Pancreas (tissue), 10 donors: Measurements from ENCODE around the gene IL36B. TPM values are rescaled to one million over a fixed set of nuclear protein-coding genes. Genes with fewer than 3 reads are reported as not detected.

Source experiments
- ATAC-seq, 4 donors: fragments of 200-7000 bp; cut with Tn5 transposase; one replicate each; pipeline versions ENCODE4 v1.8.0 to v1.9.1; 2020; ENCODE audit warnings: mild to moderate bottlenecking in 4 of 4, moderate library complexity in 4 of 4
- DNase-seq, 6 donors: peaks; one replicate each; pipeline ENCODE4 v3.0.0-alpha.2; 2020
- FAIRE-seq: peaks from 2 replicates; lab custom pipeline; 2012; peaks lifted over from hg19 to GRCh38; lab: Jason Lieb, UNC
- H3K27ac ChIP-seq, 4 donors: fragments of 200-600 bp; sonication (generic); 1 replicate in 3 of 4; 2 replicates in 1 of 4; pipeline versions ENCODE4 v1.5.0 to v1.8.0; 2020
- H3K27me3 ChIP-seq, 4 donors: fragments of 200-600 bp; one replicate each; pipeline ENCODE4 v1.8.0; 2021
- H3K36me3 ChIP-seq, 3 donors: fragments of 200-600 bp; sonication (generic) in 1 of 3; one replicate each; pipeline versions ENCODE4 v1.5.0 to v1.8.0; 2020 to 2021
- H3K4me1 ChIP-seq, 3 donors: fragments of 200-600 bp; one replicate each; pipeline ENCODE4 v1.8.0; 2021
- H3K4me3 ChIP-seq, 4 donors: fragments of 200-600 bp; sonication (generic) in 2 of 4; one replicate each; pipeline versions ENCODE4 v1.5.0 to v1.8.0; 2020 to 2021
- H3K9me3 ChIP-seq, 4 donors: fragments of 200-600 bp; one replicate each; pipeline ENCODE4 v1.8.0; 2021
- WGBS, 2 donors: extraction: QIAGEN DNeasy Blood & Tissue Kit; methylation state at CpG; one replicate each; pipeline ENCODE4 v1.1.7; 2013; 5-methylcytosine and 5-hydroxymethylcytosine counted together
- intact Hi-C, 3 donors: fragments of 100-400 bp; cut with DNase I; formaldehyde crosslinking; loops; one replicate each; pipeline versions ENCODE4 v1.11.1 to v1.14.2; 2022
- polyA plus RNA-seq, 2 donors: library from polyadenylated mRNA; stranded (reverse); fragments of 200-250 nt; gene quantifications; one replicate each; pipeline ENCODE4 v1.2.3, GENCODE V29; 2013
- total RNA-seq, 6 donors: library from RNA; stranded (reverse); fragmentation: NEBNext Ultra II Directional in 4 of 6; extraction: Animal tissue kit (Norgen Biotek cat#: 25700) in 4 of 6; gene quantifications; one replicate each; pipeline versions ENCODE4 v1.2.1 to v1.2.4, GENCODE V29; 2021 to 2023
- TF ChIP-seq, protein P1 (sequence below), 4 donors: fragments of 200-600 bp; sonication (generic) in 3 of 4; IDR thresholded peaks; one replicate each; pipeline versions ENCODE4 v1.5.0 to v1.8.0; 2021; ENCODE audit warnings: antibody characterized with exemption in 4 of 4
- donor health status: healthy with polysubstance abuse.
- donor health status: DM: no; HTN: no; CAD: no; lungs with moderate emphysema.
- donor health status: DM: no; HTN: no; CAD: no.
- donor health status: control.
- donor health status: control.
- donor health status: Bipolar disorder and iron deficiency.
- donor health status: DM: yes; HTN: yes; CAD: no.
- donor health status: DM: no; HTN: no; CAD: no.
- donor health status: DM: no; HTN: no; CAD: no.
- donor health status: DM: yes; HTN: yes; CAD: no.

The IL36B gene
- total and polyA plus RNA-seq, 8 donors, result not detected

- WGBS, 2 donors, result 81 to 89% methylated on average over 5 of the region's 5 CpGs
Observed at GRCh38 chr2:113046465-113046864, 6.2 kb downstream of the IL36B start.

DNA sequence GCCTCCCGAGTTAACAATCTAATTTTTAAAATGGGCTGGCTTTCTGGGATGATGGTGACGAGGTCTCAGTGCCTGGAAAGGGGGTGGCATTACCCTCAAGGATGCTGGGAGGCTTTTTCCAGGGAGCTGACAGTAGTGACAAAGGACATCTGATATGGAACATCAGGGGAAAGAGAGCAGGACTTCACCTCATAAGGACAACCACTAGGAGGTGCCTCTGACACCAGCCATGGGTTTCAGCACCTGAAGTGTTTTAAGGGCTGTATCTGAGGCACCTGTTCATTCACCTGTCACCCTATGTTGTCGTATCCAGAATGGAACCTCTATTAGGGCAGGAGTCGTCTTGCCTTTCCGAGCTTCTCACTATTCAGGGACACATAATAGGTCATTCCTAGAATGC, 10.8 kb downstream of the IL36B start:
- FAIRE-seq, result no peak

More at GRCh38 chr2:113046465-113046864, 6.2 kb downstream of the IL36B start:
- DNase-seq (no peak), ATAC-seq (no peak), FAIRE-seq (no peak)
- H3K4me3 ChIP-seq, result no peak overlapping the region
- H3K9me3 ChIP-seq, result no peaks in the 10 kb centered on the region
- H3K4me1 ChIP-seq, result no peaks in the 10 kb centered on the region
- TF ChIP-seq, protein P1, sequence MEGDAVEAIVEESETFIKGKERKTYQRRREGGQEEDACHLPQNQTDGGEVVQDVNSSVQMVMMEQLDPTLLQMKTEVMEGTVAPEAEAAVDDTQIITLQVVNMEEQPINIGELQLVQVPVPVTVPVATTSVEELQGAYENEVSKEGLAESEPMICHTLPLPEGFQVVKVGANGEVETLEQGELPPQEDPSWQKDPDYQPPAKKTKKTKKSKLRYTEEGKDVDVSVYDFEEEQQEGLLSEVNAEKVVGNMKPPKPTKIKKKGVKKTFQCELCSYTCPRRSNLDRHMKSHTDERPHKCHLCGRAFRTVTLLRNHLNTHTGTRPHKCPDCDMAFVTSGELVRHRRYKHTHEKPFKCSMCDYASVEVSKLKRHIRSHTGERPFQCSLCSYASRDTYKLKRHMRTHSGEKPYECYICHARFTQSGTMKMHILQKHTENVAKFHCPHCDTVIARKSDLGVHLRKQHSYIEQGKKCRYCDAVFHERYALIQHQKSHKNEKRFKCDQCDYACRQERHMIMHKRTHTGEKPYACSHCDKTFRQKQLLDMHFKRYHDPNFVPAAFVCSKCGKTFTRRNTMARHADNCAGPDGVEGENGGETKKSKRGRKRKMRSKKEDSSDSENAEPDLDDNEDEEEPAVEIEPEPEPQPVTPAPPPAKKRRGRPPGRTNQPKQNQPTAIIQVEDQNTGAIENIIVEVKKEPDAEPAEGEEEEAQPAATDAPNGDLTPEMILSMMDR (IDR thresholded peaks at IDR 0.05), result no peak
- H3K27ac ChIP-seq, result no peak overlapping the region
- no peaks in the 10 kb centered on the region for H3K27me3 ChIP-seq
- intact Hi-C loops, result no loop called here
- H3K36me3 ChIP-seq, result no peaks in the 10 kb centered on the region

DNA sequence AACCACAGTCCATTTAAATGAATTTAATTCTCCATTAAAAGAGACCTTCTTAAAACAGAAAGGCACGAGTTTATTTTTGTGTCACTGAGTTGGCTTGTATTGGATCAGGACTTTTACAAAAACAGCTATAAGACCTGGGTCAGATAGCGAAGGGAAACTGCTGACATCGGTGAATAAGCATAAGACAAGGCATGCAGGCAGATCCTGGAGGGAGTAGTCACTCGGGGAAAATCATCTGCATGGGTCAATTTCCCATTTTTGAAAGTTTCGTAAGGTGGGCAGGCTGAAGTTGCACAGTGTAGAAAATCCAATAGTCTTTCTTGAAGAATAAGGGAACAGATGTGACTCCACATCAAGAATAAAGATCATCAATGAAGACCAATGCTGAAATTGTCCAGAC, 12.9 kb downstream of the IL36B start:
- no peaks in the 10 kb centered on the region for H3K9me3 ChIP-seq
- H3K27ac ChIP-seq, result peak overlapping the region in 1 of 4 donors; percentile 40
- no peak overlapping the region for H3K4me3 ChIP-seq
- TF ChIP-seq, protein P1 (IDR thresholded peaks at IDR 0.05), result no peak
- H3K36me3 ChIP-seq, result no peaks in the 10 kb centered on the region
- ATAC-seq (peak in 1 of 4 donors; percentile 13), DNase-seq (no peak), FAIRE-seq (no peak)
- intact Hi-C loops, result no loop called here
- 17 to 41% methylated on average over 5 of the region's 5 CpGs for WGBS, 2 donors
- H3K27me3 ChIP-seq, result no peaks in the 10 kb centered on the region
- H3K4me1 ChIP-seq, result peaks cover 9 to 23% (median 9%) of the 10 kb centered on the region in 3 donors

More for the DNA sequence above, 10.8 kb downstream of the IL36B start:
- H3K36me3 ChIP-seq, result no peaks in the 10 kb centered on the region
- H3K9me3 ChIP-seq, result no peaks in the 10 kb centered on the region
- TF ChIP-seq, protein P1 (IDR thresholded peaks at IDR 0.05), result no peak
- H3K4me1 ChIP-seq, result peaks cover 9 to 23% (median 9%) of the 10 kb centered on the region in 3 donors
- no peak overlapping the region for H3K27ac ChIP-seq
- ATAC-seq, result no peak
- H3K4me3 ChIP-seq, result no peak overlapping the region
- DNase-seq, result no peak
- 86 to 92% methylated on average over 5 of the region's 5 CpGs for WGBS, 2 donors
- intact Hi-C loops, result no loop called here
- H3K27me3 ChIP-seq, result no peaks in the 10 kb centered on the region

GRCh38 chr2:113039158-113039557, 13.5 kb downstream of the IL36B start:
- intact Hi-C loops, result no loop called here
- Histone ChIP-seq H3K4me1 (peaks cover 9 to 23% (median 9%) of the 10 kb centered on the region in 3 donors), H3K36me3 (no peaks in the 10 kb centered on the region), H3K27me3 (no peaks in the 10 kb centered on the region), H3K9me3 (no peaks in the 10 kb centered on the region), H3K4me3 (no peak overlapping the region), H3K27ac (peak overlapping the region in 1 of 4 donors; percentile 40)
- DNase-seq (peak in 3 of 6 donors; percentile 35 to 64 (median 40)), FAIRE-seq (no peak), ATAC-seq (peak; percentile 64 to 99 (median 94))
- TF ChIP-seq, protein P1 (IDR thresholded peaks at IDR 0.05), result no peak
- WGBS, 2 donors, result 26 to 30% methylated on average over 2 of the region's 2 CpGs

GRCh38 chr2:113038291-113038690, 14.4 kb downstream of the IL36B start:
- Histone ChIP-seq H3K27me3 (no peaks in the 10 kb centered on the region), H3K27ac (no peak overlapping the region), H3K36me3 (no peaks in the 10 kb centered on the region), H3K4me3 (no peak overlapping the region), H3K4me1 (peaks cover 9 to 23% (median 9%) of the 10 kb centered on the region in 3 donors), H3K9me3 (no peaks in the 10 kb centered on the region)
- FAIRE-seq, result no peak
- DNase-seq, result no peak
- WGBS, 2 donors, result 91 to 100% methylated on average over 3 of the region's 3 CpGs
- intact Hi-C loops, result no loop called here
- TF ChIP-seq, protein P1 (IDR thresholded peaks at IDR 0.05), result no peak
- ATAC-seq, result no peak
